ENCODE measurements around the gene E2F7. TPM values are rescaled to one million over a fixed set of nuclear protein-coding genes. Genes with fewer than 3 reads are reported as not detected.
A peak's percentile ranks its signal among the peaks of the same experiment; 100 is the strongest.
"Not testable (repeated sequence)": the region's sequence is repeated elsewhere in the genome, so short reads cannot be mapped to it uniquely, and the experiment has no call there.

E2F7 gene
- total and polyA plus RNA-seq, 4 donors, result 2.4 to 4.0 (median 3.4) TPM

GRCh38 chr12:77092227-77092626 is 26.9 kb upstream of the E2F7 start:
- not testable (repeated sequence) for H3K4me3 ChIP-seq (ENCODE audit: low read depth, low read length)
- no CpG with 5 or more reads among the region's 3 CpGs for WGBS (ENCODE audit: insufficient coverage)

GRCh38 chr12:77089686-77090220 is 24.4 kb upstream of the E2F7 start:
- Histone ChIP-seq H3K9me3 (ENCODE audit: control insufficient read depth, insufficient read depth, low read length) (no peaks in the 10 kb centered on the region), H3K4me1 (ENCODE audit: control insufficient read depth, insufficient read depth, low read length) (no peaks in the 10 kb centered on the region), H3K27me3 (ENCODE audit: control insufficient read depth, insufficient read depth, low read length) (no peaks in the 10 kb centered on the region), H3K27ac (ENCODE audit: low read depth, low read length) (no peak overlapping the region), H3K4me3 (ENCODE audit: low read depth, low read length) (no peak overlapping the region), H3K36me3 (ENCODE audit: control insufficient read depth, insufficient read depth, low read length) (no peaks in the 10 kb centered on the region)
- no CpG with 5 or more reads among the region's 1 CpG for WGBS (ENCODE audit: insufficient coverage)
- DNase-seq (ENCODE audit: low read depth in 4 of 6, low spot score in 6 of 6), result peak in 1 of 6 donors; percentile 7

More at GRCh38 chr12:77092227-77092626, 26.9 kb upstream of the E2F7 start:
- not testable (repeated sequence) for H3K27me3 ChIP-seq (ENCODE audit: control insufficient read depth, insufficient read depth, low read length); H3K9me3 ChIP-seq (ENCODE audit: control insufficient read depth, insufficient read depth, low read length); H3K4me1 ChIP-seq (ENCODE audit: control insufficient read depth, insufficient read depth, low read length); DNase-seq (ENCODE audit: low read depth in 4 of 6, low spot score in 6 of 6); H3K36me3 ChIP-seq (ENCODE audit: control insufficient read depth, insufficient read depth, low read length); H3K27ac ChIP-seq (ENCODE audit: low read depth, low read length)

- no peaks in the 10 kb centered on the region for H3K27me3 ChIP-seq (ENCODE audit: control insufficient read depth, insufficient read depth, low read length)
- peak in 3 of 6 donors; percentile 17 to 76 (median 40) for DNase-seq (ENCODE audit: low read depth in 4 of 6, low spot score in 6 of 6)
- no peaks in the 10 kb centered on the region for H3K4me1 ChIP-seq (ENCODE audit: control insufficient read depth, insufficient read depth, low read length)
- no peak overlapping the region for H3K4me3 ChIP-seq (ENCODE audit: low read depth, low read length)
- H3K27ac ChIP-seq (ENCODE audit: low read depth, low read length), result no peak overlapping the region
- H3K36me3 ChIP-seq (ENCODE audit: control insufficient read depth, insufficient read depth, low read length), result no peaks in the 10 kb centered on the region
- no peaks in the 10 kb centered on the region for H3K9me3 ChIP-seq (ENCODE audit: control insufficient read depth, insufficient read depth, low read length)
- 30% methylated on average over 2 of the region's 4 CpGs for WGBS (ENCODE audit: insufficient coverage)
Measured at GRCh38 chr12:77087427-77087826, 22.1 kb upstream of the E2F7 start.

GRCh38 chr12:77082021-77082420 is 16.7 kb upstream of the E2F7 start:
- no peak overlapping the region for H3K27ac ChIP-seq (ENCODE audit: low read depth, low read length)
- DNase-seq (ENCODE audit: low read depth in 4 of 6, low spot score in 6 of 6), result no peak
- no peak overlapping the region for H3K4me3 ChIP-seq (ENCODE audit: low read depth, low read length)
- H3K9me3 ChIP-seq (ENCODE audit: control insufficient read depth, insufficient read depth, low read length), result no peaks in the 10 kb centered on the region
- no peaks in the 10 kb centered on the region for H3K36me3 ChIP-seq (ENCODE audit: control insufficient read depth, insufficient read depth, low read length)
- H3K27me3 ChIP-seq (ENCODE audit: control insufficient read depth, insufficient read depth, low read length), result no peaks in the 10 kb centered on the region
- WGBS (ENCODE audit: insufficient coverage), result no CpG with 5 or more reads among the region's 1 CpG
- H3K4me1 ChIP-seq (ENCODE audit: control insufficient read depth, insufficient read depth, low read length), result no peaks in the 10 kb centered on the region

- H3K36me3 ChIP-seq (ENCODE audit: control insufficient read depth, insufficient read depth, low read length), result no peaks in the 10 kb centered on the region
- no peak for DNase-seq (ENCODE audit: low read depth in 4 of 6, low spot score in 6 of 6)
Measured at GRCh38 chr12:77079631-77080030, 14.3 kb upstream of the E2F7 start.

GRCh38 chr12:77078231-77078630 is 12.9 kb upstream of the E2F7 start:
- H3K27me3 ChIP-seq (ENCODE audit: control insufficient read depth, insufficient read depth, low read length), result no peaks in the 10 kb centered on the region
- H3K27ac ChIP-seq (ENCODE audit: low read depth, low read length), result no peak overlapping the region
- H3K4me1 ChIP-seq (ENCODE audit: control insufficient read depth, insufficient read depth, low read length), result no peaks in the 10 kb centered on the region
- no peaks in the 10 kb centered on the region for H3K9me3 ChIP-seq (ENCODE audit: control insufficient read depth, insufficient read depth, low read length)
- H3K4me3 ChIP-seq (ENCODE audit: low read depth, low read length), result no peak overlapping the region
- DNase-seq (ENCODE audit: low read depth in 4 of 6, low spot score in 6 of 6), result no peak
- no peaks in the 10 kb centered on the region for H3K36me3 ChIP-seq (ENCODE audit: control insufficient read depth, insufficient read depth, low read length)

More at GRCh38 chr12:77079631-77080030, 14.3 kb upstream of the E2F7 start:
- H3K4me3 ChIP-seq (ENCODE audit: low read depth, low read length), result no peak overlapping the region
- H3K27me3 ChIP-seq (ENCODE audit: control insufficient read depth, insufficient read depth, low read length), result no peaks in the 10 kb centered on the region
- no peaks in the 10 kb centered on the region for H3K9me3 ChIP-seq (ENCODE audit: control insufficient read depth, insufficient read depth, low read length)
- H3K4me1 ChIP-seq (ENCODE audit: control insufficient read depth, insufficient read depth, low read length), result no peaks in the 10 kb centered on the region
- no peak overlapping the region for H3K27ac ChIP-seq (ENCODE audit: low read depth, low read length)
- no CpG with 5 or more reads among the region's 3 CpGs for WGBS (ENCODE audit: insufficient coverage)

GRCh38 chr12:77076886-77077285 is 11.5 kb upstream of the E2F7 start:
- H3K9me3 ChIP-seq (ENCODE audit: control insufficient read depth, insufficient read depth, low read length), result no peaks in the 10 kb centered on the region
- no peaks in the 10 kb centered on the region for H3K27me3 ChIP-seq (ENCODE audit: control insufficient read depth, insufficient read depth, low read length)
- no peak overlapping the region for H3K27ac ChIP-seq (ENCODE audit: low read depth, low read length)
- no peaks in the 10 kb centered on the region for H3K4me1 ChIP-seq (ENCODE audit: control insufficient read depth, insufficient read depth, low read length)
- H3K4me3 ChIP-seq (ENCODE audit: low read depth, low read length), result no peak overlapping the region
- WGBS (ENCODE audit: insufficient coverage), result no CpG with 5 or more reads among the region's 1 CpG
- no peaks in the 10 kb centered on the region for H3K36me3 ChIP-seq (ENCODE audit: control insufficient read depth, insufficient read depth, low read length)
- DNase-seq (ENCODE audit: low read depth in 4 of 6, low spot score in 6 of 6), result no peak

GRCh38 chr12:77073894-77074293 is 8.5 kb upstream of the E2F7 start:
- not testable (repeated sequence) for H3K27me3 ChIP-seq (ENCODE audit: control insufficient read depth, insufficient read depth, low read length); H3K27ac ChIP-seq (ENCODE audit: low read depth, low read length)
- 88% methylated on average over 1 of the region's 5 CpGs for WGBS (ENCODE audit: insufficient coverage)

GRCh38 chr12:77072833-77073495 is 7.6 kb upstream of the E2F7 start:
- Histone ChIP-seq H3K4me3 (ENCODE audit: low read depth, low read length) (no peak overlapping the region), H3K27ac (ENCODE audit: low read depth, low read length) (no peak overlapping the region), H3K9me3 (ENCODE audit: control insufficient read depth, insufficient read depth, low read length) (no peaks in the 10 kb centered on the region), H3K27me3 (ENCODE audit: control insufficient read depth, insufficient read depth, low read length) (no peaks in the 10 kb centered on the region), H3K36me3 (ENCODE audit: control insufficient read depth, insufficient read depth, low read length) (no peaks in the 10 kb centered on the region), H3K4me1 (ENCODE audit: control insufficient read depth, insufficient read depth, low read length) (no peaks in the 10 kb centered on the region)
- WGBS (ENCODE audit: insufficient coverage), result no CpG with 5 or more reads among the region's 3 CpGs
- no peak for DNase-seq (ENCODE audit: low read depth in 4 of 6, low spot score in 6 of 6)

More at GRCh38 chr12:77073894-77074293, 8.5 kb upstream of the E2F7 start:
- not testable (repeated sequence) for H3K36me3 ChIP-seq (ENCODE audit: control insufficient read depth, insufficient read depth, low read length); H3K4me1 ChIP-seq (ENCODE audit: control insufficient read depth, insufficient read depth, low read length); H3K4me3 ChIP-seq (ENCODE audit: low read depth, low read length); DNase-seq (ENCODE audit: low read depth in 4 of 6, low spot score in 6 of 6); H3K9me3 ChIP-seq (ENCODE audit: control insufficient read depth, insufficient read depth, low read length)

- WGBS (ENCODE audit: insufficient coverage), result 100% methylated on average over 5 of the region's 5 CpGs
- Histone ChIP-seq H3K4me1 (ENCODE audit: control insufficient read depth, insufficient read depth, low read length) (peaks cover 2% of the 10 kb centered on the region), H3K4me3 (ENCODE audit: low read depth, low read length) (no peak overlapping the region), H3K27ac (ENCODE audit: low read depth, low read length) (no peak overlapping the region), H3K9me3 (ENCODE audit: control insufficient read depth, insufficient read depth, low read length) (no peaks in the 10 kb centered on the region), H3K27me3 (ENCODE audit: control insufficient read depth, insufficient read depth, low read length) (no peaks in the 10 kb centered on the region), H3K36me3 (ENCODE audit: control insufficient read depth, insufficient read depth, low read length) (no peaks in the 10 kb centered on the region)
- no peak for DNase-seq (ENCODE audit: low read depth in 4 of 6, low spot score in 6 of 6)
Measured at GRCh38 chr12:77070800-77071449, 5.6 kb upstream of the E2F7 start.

All from spinal cord (tissue), 10 donors.